Stomach smooth muscle (tissue), 2 donors: Measurements from ENCODE around the gene C2orf76.

ENCODE experiments used
- H3K27ac ChIP-seq: one replicate; pipeline ENCODE4 v1.7.0; 2013; ENCODE audit warnings: mild to moderate bottlenecking, low read length, inconsistent platforms
- H3K27me3 ChIP-seq, 2 donors: one replicate each; pipeline ENCODE4 v1.7.0; 2013; ENCODE audit warnings: low read length in 2 of 2; ENCODE audit not compliant: insufficient read depth in 2 of 2, control insufficient read depth in 1 of 2
- H3K36me3 ChIP-seq, 2 donors: one replicate each; pipeline ENCODE4 v1.7.0; 2013; ENCODE audit warnings: low read length in 2 of 2; ENCODE audit not compliant: control insufficient read depth in 2 of 2, insufficient read depth in 2 of 2
- H3K4me1 ChIP-seq: one replicate; pipeline ENCODE4 v1.7.0; 2013; ENCODE audit warnings: low read length; ENCODE audit not compliant: control insufficient read depth, insufficient read depth
- H3K4me3 ChIP-seq, 2 donors: one replicate each; pipeline ENCODE4 v1.7.0; 2013; ENCODE audit warnings: low read length in 2 of 2
- H3K9ac ChIP-seq, 2 donors: one replicate each; pipeline ENCODE4 v1.7.0; 2013; ENCODE audit warnings: low read length in 2 of 2, mild to moderate bottlenecking in 1 of 2
- H3K9me3 ChIP-seq, 2 donors: one replicate each; pipeline ENCODE4 v1.7.0; 2013; ENCODE audit warnings: low read length in 2 of 2; ENCODE audit not compliant: control insufficient read depth in 2 of 2
- donor health status: healthy.
- donor health status: Pancreatic carcinoma.

Gene C2orf76

GRCh38 chr2:119253114-119253702, 113.4 kb downstream of the C2orf76 start:
- peaks cover 0 to 3% of the 10 kb centered on the region in 2 donors for H3K27me3 ChIP-seq
- H3K4me1 ChIP-seq, result peaks cover 4% of the 10 kb centered on the region
- H3K9me3 ChIP-seq, result no peaks in the 10 kb centered on the region
- no peak overlapping the region for H3K9ac ChIP-seq
- no peak overlapping the region for H3K4me3 ChIP-seq
- H3K27ac ChIP-seq, result no peak overlapping the region
- no peaks in the 10 kb centered on the region for H3K36me3 ChIP-seq
